NCI-H460 (cell line): ENCODE measurements around the gene BRD1. TPM values are rescaled to one million over a fixed set of nuclear protein-coding genes. Genes with fewer than 3 reads are reported as not detected.
"Not testable (repeated sequence)": the region's sequence is repeated elsewhere in the genome, so short reads cannot be mapped to it uniquely, and the experiment has no call there.

Source experiments
- DNase-seq: peaks from one replicate; pipeline ENCODE4 v3.0.0-alpha.2; 2016; ENCODE audit warnings: low read depth; ENCODE audit errors: extremely low read depth
- total RNA-seq: library from RNA; depleted of rRNA; stranded (reverse); fragments of >200 nt; shearing (Covaris generic); gene quantifications from 2 replicates; pipeline ENCODE4 v1.2.3, GENCODE V29; 2014

BRD1 gene
- total RNA-seq, 1 experiment from 2014 or later, result 15.5 TPM

GRCh38 chr22:49853981-49854831 lies 26.5 kb upstream of the BRD1 start:
- no peak for DNase-seq

GRCh38 chr22:49852898-49853894 lies 25.5 kb upstream of the BRD1 start, which contains the start of gene ZBED4:
Gene ZBED4, plus strand, starts transcription at chr22:49853844. Its CDS starts 29,819 bp downstream, at chr22:49883663.
- DNase-seq, result peak; percentile 95

- DNase-seq, result not testable (repeated sequence)
Observed at GRCh38 chr22:49852568-49852897, 24.9 kb upstream of the BRD1 start.

- DNase-seq, result no peak
Observed at GRCh38 chr22:49850959-49851802, 23.5 kb upstream of the BRD1 start.

DNA sequence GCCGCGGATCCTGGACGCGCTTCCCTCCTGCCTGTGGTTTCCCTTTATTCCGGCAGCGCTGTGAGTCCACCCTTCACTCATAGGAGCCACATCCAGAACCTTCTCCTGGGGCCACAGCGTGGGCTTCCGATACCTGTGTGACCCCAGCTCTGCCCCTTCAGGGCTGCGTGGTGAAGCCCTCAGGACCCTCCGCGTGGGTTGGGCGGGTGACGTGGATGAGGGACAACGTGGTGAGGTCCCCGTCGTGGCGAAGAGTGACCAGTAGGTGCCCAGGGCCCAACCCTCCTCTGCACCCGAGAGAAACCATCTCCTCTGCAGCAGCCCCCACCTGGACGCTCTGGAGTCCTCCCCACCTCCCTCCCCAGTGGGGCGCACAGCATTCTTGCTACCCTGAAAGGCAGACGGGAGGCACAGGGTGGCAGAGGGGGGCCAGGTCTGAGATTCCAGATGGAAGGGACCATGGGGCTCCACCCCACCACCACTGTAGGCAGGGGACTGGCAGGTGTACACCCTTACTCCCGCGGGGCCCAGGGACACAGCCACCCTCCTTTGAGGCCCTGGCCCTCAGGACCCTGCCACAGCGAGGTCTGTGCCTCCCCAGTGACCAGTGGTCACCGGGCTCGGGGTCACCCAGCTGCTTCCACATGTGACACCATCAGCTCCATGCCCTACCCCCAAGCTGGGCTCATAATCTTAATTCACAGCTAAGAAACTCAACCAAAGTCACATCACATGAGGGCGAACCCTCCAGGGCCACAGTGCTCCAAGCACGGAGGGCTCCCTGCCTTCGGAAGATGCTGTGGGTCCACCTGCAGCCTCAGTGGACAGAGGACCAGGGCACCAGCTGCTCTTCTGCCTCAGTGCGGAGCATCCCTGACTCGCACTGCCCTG lies 22.6 kb upstream of the BRD1 start:
- no peak for DNase-seq

- DNase-seq, result no peak
Observed at GRCh38 chr22:49849161-49850020, 21.7 kb upstream of the BRD1 start.

GRCh38 chr22:49848690-49849160 lies 21.1 kb upstream of the BRD1 start:
- DNase-seq, result no peak

DNA sequence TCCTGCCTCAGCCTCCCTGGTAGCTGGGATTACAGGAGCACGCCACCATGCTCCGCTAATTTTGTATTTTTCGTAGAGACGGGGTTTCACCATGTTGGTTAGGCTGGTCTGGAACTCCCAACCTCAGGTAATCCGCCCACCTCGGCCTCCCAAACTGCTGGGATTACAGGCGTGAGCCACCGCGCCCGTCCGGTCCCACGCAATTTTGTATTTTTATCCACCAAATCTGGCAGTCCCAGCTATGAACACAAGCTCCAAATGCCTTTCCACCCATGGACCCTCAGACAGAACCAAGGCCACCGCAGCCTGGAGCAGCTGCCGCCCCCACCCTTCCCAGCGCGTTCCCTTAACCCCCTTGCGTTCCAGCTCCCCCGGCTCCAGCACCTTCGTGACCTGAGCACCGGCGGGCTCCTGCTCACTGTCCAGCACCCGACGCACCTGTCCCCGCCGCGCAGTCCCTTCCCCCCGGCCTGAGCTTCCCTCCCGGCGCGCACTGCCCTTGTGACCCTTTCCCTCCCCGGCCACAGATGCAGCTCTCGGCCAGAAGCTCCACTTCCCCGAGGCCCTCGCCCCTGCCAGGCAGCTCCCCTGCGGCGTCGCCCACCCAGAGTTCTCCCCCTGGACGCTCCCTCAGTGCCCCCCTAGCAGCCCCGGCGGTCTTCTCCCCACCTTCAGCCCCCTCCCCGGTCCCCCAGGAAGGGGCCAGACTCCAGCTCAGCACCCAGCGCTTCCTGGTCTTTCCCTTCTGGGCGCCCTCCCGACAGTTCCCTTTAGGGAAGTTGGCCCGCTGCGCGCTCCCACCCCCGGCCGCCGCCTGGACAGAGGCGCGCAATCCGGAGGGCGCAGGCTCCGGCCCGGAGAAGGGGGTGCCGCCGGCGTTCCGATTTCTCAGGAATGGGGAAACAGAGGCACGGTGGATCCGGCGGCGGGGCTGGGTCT lies 20.3 kb upstream of the BRD1 start:
- DNase-seq, result no peak

DNA sequence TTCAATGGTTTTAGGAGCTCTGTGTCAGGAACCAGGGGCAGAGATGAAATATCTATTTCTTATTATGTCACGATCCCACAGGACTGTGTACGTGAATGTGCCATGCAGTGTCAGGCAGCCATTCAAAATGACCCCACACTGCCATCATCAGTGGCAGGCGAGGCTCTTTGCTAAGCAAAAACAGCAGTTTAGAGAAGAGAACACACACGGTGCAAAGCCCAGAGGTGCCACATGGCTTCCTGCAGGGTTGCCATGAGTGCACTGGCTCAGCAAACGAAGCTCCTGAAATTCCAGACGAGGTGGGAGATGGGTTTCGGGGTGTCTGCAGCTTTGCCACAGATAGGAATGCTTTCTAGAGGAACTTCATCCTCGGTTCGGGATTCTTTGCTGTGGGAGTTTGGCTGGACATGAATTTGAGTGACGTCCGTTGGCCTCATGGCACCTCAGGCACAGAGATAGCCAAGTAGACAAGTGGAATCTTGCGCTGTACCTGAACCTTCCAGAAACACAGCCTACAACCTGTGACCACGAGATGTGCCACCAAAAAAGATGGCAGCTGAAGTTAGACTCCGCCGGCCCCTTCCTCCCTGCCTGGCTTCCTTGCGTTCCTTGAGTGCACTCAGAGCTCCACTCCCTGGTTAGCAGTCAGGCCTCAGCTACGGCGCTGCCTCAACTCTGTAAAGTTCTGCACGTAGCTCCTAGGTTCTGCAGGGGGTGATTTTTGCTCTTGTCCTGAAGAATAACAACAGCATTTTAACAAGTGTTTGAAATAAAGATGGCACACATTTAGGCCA lies 18.2 kb upstream of the BRD1 start:
- no peak for DNase-seq

DNA sequence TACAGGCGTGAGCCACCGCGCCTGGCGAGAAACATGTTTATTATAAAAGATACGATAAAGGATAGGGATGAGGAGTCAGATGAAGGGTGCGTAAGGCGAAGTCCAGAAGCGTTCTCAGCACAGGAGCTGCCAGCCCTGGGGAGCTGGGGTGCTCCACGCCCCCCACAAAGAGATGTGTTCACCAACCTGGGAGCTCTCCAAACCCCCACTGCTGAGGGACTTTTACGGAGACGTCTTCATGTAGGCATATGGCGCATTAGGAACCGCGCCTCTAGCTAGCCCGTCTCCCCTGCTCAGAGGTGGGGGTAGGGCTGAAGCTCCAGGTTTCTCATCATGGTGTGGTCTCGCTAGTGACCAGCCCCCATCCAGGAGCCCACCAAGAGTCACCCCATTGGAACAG lies 17.6 kb upstream of the BRD1 start:
- no peak for DNase-seq

DNA sequence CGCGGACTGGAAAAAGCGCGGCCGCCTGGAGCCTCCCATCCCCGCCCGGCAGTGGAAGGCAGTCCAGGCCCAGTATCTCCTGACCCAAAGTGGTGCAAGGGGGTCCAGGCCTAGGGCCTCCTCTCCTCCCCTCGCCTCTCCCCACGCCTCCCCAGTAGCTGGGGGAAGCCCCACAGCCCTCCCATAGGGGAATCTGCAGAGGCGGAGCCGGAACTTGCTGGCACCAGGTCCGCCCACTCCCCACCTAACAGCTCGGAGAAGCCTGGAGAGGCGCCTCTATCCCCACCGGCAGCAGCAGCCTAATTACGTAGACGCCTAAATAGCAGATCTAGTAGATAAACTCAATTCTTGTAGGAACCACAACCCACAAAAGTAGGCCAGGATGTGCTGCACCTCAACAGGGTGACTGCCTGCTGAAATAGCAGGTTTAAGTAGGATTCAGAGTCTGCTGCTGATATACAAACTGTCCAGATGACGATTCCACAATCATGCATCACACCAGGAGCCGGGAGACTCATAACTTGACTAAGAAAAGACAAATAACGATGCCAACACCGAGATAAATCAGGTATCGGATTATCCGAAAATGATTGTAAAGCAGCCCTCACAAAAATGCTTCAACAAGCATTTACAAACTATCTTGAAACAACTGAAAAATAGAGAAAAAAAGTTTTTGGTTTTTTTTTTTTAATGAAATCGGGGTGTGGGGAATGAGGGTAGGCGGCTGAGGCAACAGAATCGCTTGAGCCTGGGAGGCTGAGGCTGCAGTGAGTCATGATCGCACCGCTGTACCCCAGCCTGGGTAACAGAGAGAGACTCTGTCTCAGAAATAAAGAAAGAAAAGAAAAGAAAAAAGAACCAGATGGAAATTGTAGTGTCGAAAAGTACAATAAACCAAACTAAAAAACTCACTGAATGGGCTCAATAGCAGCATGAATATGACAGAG lies 11.4 kb upstream of the BRD1 start:
- no peak for DNase-seq

DNA sequence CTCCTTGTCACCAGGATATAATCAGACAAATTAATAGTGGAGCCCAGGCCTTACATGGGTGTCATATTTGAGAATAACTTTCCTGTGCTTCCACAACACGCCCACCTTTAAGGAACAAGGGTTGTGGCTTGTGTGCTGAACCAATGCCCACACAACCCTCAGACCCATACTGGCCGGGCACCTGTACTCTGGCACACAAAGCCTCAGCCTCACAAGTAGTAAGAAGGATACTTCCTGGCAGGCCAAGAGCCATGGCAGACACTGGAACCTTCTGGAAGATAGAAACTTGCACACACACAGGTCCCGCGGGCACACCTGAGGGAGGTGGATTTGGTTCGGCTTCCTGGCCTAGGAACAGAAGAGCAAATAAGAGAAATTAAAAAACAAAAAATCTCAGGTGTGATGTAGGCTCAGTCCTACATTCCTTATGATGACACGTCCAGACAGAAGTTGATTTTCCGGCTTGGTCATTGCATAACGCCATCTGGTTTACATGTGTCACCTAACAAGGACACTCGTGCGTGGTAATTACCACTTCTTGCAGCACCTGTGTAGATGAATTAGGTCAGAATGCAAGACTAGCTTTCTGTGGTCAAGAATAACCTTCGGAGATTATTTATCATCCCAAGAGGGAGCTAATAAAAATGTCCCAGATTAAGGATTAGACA lies 5.8 kb upstream of the BRD1 start:
- DNase-seq, result no peak

- no peak for DNase-seq
Observed at GRCh38 chr22:49829044-49829853, 1.6 kb upstream of the BRD1 start.

DNA sequence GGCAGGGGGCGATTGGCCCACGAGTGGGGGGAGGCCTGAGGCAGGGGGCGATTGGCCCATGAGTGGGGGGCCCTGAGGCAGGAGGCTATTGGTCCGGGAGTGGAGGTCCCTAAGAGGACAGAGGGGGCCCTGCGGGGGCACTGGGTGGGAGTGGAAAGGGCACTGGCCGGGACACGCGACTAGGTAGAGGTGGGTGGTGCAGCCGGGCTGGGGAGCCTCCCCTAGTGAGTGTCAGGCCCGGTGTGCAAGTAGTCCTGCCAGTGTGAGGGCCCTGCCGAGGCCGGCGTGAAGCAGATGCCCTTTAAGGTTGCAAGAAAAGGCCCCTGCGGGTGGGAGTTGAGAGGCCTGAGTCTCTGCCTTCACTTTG lies 909 bp upstream of the BRD1 start:
- DNase-seq, result no peak
